HPDE6-E6E7 (cell line): ENCODE measurements around the gene CD38.
"Not testable (repeated sequence)": the region's sequence is repeated elsewhere in the genome, so short reads cannot be mapped to it uniquely, and the experiment has no call there.

Experiments used
- DNase-seq: peaks from one replicate; pipeline ENCODE4 v3.0.0; 2011; ENCODE audit warnings: missing footprints; ENCODE audit errors: extremely low spot score

The CD38 gene

GRCh38 chr4:15762460-15762859, 15.7 kb upstream of the CD38 start:
- DNase-seq: not testable (repeated sequence)

DNA sequence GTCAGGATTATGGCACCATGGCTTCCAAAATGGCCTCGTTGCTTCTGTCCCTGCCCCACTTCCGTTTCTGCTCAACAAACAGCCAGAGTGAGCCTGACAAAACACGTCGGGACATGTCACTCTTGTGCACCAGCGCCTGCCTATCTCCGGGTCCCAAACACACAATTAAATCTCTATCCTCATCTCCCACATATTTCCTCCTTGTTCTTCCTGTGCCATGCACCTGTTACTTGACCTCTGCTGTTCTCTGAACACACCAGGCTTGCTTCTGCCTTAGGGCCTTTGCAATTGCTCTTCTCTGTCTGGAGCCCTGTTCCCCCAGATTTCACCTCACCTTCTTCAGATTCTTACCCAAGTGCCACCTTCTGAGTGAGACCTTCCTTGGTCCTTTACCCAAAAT, 12.7 kb upstream of the CD38 start:
- DNase-seq: no peak

- DNase-seq: no peak
Measured at GRCh38 chr4:15765910-15766697, 12.0 kb upstream of the CD38 start.

DNA sequence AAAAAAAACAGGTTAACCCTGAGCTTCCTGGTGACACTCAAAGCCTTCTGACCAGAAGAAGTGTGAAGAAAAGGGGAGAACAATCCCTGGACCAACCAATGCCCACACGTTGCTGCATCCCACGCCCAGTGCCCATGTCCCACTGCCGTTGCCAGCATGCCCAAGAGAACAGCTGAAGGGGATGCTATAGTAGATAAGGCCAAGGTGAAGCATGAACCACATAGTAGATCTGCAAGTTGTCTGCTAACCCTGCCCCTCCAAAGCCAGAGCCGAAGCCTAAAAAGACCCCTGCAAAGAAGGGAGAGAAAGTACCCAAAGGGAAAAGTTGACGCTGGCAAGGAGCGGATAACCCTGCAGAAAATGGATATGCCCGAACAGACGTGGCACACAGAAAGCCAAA, 11.3 kb upstream of the CD38 start:
- DNase-seq: no peak

DNA sequence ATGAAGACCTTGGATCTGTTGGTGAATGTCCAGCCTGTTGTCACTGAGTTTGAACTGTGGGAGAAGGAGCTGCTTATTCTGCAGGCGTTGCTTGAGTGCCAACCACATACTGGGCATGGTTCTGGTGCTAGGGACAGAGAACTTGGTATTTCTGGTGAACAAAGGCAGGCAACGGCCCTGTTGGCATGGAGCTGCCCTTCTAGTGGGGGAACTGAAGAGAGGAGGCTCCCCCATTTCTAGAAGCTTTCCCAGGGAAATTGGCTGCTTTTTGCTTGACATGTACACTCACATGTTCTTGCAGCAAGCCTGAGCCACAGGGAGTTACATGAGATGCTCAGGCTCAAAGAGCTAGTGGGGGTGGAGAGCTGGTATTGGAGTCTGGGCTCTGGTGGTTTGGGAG, 8.9 kb upstream of the CD38 start:
- DNase-seq: no peak

DNA sequence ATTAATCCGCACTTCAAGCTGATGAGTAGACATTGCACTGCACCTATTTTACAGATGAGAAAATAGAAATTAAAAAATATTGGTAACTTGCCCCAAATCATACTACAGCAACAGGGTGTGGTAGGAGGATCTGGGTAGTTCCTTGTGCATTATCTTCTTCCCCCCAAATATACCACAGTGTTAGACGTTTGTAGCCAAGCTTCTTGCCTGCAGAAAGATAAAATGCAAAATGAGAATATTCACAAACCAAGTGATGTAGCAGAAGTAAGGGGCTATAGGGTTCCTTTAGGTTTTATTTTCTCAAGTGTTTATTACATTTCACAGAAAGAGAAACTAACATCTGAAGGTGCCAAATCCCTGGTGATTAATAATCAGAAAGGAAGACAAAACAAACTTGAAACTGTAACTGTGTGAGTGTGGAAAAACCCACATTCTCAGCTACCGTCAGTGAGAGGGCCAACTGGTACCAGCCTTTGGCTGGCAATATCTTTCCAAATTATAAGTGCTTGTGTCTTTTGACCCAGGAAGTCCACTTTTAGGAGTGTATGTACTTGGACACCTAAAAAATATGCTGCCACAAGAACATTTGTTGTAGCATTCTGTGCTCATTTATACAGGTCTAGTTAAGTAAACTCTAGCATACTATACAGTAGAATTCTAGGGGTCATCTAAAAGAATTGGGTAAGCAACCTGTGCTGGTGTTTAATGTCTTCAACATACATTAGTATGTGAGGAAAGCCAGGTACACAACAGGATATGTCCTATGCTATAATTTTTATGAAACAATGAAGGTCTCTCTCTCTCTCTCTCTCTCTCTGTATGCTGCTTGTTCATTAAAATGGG, 6.7 kb upstream of the CD38 start:
- no peak for DNase-seq

DNA sequence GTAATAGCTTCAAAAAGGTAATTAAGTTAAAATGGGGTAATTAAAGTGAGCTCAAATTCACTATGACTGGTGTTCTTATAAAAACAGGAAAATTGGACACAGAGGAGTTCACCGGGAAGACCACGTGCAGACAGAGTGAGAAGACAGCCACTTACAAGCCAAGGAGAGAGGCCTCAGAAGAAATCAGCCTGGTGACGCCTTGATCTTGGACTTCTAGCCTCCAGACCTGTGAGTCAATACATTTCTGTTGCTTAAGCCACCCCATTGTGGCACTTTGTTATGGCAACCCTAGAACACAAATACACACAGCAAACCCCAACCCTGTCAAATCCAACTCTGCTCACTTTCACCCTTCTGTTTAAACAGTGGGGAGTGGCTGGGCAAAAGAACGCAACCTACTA, 4.1 kb upstream of the CD38 start:
- DNase-seq: no peak

DNA sequence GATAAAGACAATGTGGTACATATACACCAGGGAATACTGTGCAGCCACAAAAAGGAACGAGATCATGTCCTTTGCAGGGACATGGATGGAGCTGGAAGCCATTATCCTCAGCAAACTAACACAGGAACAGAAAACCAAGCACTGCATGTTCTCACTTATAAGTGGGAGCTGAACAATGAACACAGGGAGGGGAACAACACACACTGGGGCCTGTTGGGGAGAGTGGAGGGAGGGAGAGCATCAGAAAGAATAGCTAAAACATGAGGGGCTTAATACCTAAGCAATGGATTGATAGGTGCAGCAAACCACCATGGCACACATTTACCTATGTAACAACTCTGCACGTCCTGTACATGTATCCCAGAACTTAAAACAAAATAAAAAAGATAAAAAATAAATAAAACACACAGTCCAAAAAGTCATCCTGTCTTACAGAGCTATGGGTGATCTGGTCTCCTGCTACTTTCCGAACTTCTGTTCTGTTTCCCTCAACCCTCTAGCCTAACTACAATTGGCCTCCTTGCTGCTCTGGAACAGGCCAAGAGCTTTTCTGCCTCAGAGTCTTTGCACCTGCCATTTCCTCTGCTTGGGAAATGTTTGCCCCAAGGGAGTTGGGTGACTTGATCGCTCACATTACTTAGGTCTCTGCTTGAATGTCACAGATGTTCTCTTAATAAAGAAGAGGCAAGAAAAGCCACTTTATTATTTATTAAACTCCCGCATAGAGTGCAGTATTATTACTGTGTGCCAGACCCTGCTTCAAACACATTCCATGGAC, 1.1 kb upstream of the CD38 start:
- no peak for DNase-seq

DNA sequence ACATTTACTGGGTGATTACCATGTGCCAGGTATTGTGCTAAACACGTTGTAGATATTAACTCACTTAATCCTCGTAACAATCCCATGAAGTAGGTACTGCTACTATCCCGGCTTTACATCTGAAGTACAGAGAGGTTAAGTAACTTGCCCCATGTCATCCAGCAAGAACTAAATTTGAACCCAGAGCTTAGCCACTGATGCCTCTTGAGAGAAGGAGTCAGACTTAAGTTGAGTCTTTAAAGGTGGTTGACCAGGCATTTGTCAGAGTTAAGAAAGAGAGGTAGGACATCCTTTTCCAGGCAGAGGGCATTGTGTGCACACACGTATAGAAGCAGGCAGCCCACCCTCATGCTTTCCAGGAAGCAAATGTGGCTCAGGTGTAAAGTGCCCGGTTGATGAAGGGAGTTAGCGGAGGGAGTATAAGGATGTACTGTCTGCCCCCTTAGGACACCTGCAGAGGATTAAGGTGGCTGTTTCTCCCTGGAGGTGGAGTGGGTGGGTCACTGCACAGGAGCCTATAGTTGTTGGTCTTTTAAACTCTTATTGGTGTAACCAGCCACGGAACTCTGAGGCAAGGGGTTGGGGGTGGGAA, 335 bp upstream of the CD38 start:
- no peak for DNase-seq

GRCh38 chr4:15779306-15779705, 1.2 kb downstream of the CD38 start:
- DNase-seq: peak; percentile 26

DNA sequence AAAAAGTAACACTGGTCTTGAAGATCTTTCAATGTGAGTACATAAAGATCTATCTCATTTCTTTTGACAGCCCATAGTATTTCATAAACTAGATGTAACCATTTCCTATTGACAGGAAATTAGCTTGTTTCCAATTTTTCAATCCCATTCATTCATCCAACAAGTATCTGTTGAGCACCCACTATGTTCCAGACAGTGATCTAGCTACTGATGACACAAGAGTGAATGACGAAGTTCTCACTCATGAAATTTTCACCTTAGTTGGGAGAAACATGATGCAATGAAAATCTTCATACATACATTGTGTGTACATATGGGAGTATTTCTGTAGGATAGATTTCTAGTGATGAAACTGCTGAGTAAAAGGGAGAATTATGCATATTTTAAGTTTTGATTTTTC, 1.7 kb downstream of the CD38 start:
- no peak for DNase-seq

- DNase-seq: no peak
Measured at GRCh38 chr4:15781427-15782095, 3.4 kb downstream of the CD38 start.

GRCh38 chr4:15783676-15784075, 5.5 kb downstream of the CD38 start:
- no peak for DNase-seq

DNA sequence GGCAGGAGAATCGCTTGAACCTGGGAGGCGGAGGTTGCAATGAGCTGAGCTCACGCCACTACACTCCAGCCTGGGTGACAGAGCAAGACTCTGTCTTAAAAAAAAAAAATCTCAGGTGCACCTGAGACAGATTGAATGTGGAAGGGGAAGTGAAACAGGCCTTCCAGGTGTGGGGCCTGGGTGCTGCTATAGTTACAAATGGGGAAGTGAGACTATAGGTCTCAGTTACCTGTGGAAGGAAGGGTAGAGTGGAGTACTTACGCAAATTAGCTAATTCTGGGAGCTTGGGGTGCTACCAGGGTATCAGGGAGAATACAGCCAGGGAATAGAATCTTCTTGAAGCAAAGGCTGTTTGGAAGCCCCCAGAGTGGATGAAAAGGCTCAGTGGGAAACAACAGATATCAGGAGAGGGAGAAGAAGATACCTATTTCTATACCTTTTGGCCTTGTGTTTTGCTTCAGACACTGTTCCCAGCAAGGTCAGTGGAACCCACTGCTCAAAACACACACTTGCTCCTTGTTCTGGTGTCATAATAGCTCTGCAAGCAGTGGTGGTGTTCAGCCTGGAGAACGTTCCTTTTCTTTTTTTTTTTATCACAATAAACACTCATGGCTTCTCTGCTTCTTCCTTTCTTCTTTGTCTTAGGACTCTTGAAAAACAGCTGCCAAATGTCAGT, 7.0 kb downstream of the CD38 start:
- no peak for DNase-seq

- no peak for DNase-seq
Measured at GRCh38 chr4:15786743-15787142, 8.6 kb downstream of the CD38 start.

DNA sequence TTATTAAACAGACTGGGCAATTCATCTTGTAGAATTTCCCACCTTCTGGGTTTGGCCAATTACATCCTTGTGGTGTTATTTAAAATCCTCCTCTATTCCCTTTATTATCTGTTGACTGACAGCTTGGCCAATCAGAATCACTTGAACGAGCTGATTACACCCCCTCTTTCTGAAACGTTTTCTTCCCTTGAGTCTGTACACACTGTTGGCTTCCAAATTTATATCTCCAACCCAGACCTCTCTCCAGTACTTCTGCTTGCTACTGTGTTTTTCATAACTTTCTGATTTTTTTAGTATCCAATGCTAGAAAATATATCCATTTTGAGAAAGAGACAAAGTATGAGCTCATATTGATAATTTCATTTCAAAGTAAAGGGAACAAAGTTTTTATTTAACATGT, 14.8 kb downstream of the CD38 start:
- DNase-seq: no peak

- no peak for DNase-seq
Measured at GRCh38 chr4:15793506-15794363, 15.6 kb downstream of the CD38 start.

DNA sequence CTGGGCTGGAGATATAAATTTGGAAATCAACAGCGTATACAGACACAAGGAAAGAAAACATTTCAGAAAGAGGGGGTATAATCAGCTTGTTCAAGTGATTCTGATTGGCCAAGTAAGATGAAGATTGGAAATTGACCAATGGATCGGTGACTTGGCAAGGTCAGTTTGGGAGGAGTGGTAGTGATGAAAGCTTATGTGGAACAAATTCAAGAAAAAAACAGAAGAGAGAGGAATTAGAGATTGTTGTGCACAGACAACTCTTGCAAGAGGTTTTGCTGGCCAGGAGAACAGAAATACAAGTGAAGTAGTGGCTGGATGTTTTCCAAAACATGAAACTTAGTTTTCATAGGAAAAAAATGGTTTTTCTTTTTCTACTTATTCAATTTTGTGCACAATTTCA, 16.3 kb downstream of the CD38 start:
- no peak for DNase-seq

- DNase-seq: no peak
Measured at GRCh38 chr4:15794905-15795304, 16.8 kb downstream of the CD38 start.

GRCh38 chr4:15797320-15797719, 19.2 kb downstream of the CD38 start:
- DNase-seq: no peak
